SJCRH30 (cell line): ENCODE results near the gene SPECC1. TPM values are rescaled to one million over a fixed set of nuclear protein-coding genes. Genes with fewer than 3 reads are reported as not detected.
"Not testable (repeated sequence)": the region's sequence is repeated elsewhere in the genome, so short reads cannot be mapped to it uniquely, and the experiment has no call there.

Experiments used
- DNase-seq, 2 experiments: peaks; one replicate each; pipeline ENCODE4 v3.0.0-alpha.2; 2015 to 2020
- H3K27ac ChIP-seq: fragments of 250-450 bp; sonication (Bioruptor Pico); 2 replicates; pipeline ENCODE4 v1.5.1; 2020; ENCODE audit warnings: mild to moderate bottlenecking, moderate library complexity
- H3K27me3 ChIP-seq: fragments of 250-450 bp; sonication (Bioruptor Pico); 2 replicates; pipeline ENCODE4 v1.5.1; 2020; ENCODE audit warnings: mild to moderate bottlenecking, moderate library complexity
- H3K36me3 ChIP-seq: fragments of 250-450 bp; sonication (Bioruptor Pico); 2 replicates; pipeline ENCODE4 v1.5.1; 2020; ENCODE audit warnings: mild to moderate bottlenecking, moderate library complexity
- H3K4me1 ChIP-seq: fragments of 250-450 bp; sonication (Bioruptor Pico); 2 replicates; pipeline ENCODE4 v1.5.1; 2020; ENCODE audit warnings: mild to moderate bottlenecking, moderate library complexity
- H3K4me3 ChIP-seq: fragments of 250-450 bp; sonication (Bioruptor Pico); 2 replicates; pipeline ENCODE4 v1.5.1; 2020; ENCODE audit warnings: mild to moderate bottlenecking, moderate library complexity
- H3K9me3 ChIP-seq: fragments of 250-450 bp; sonication (Bioruptor Pico); replicated peaks from 2 replicates; pipeline ENCODE4 v1.5.1; 2020; ENCODE audit warnings: mild to moderate bottlenecking, moderate library complexity
- total RNA-seq: library from RNA; depleted of rRNA; stranded (reverse); fragments of >200 nt; shearing (Covaris generic); gene quantifications from 2 replicates; pipeline ENCODE4 v1.2.3, GENCODE V29; 2014

Gene SPECC1
- total RNA-seq, 1 experiment from 2014 or later, result 167 TPM

GRCh38 chr17:20196286-20196685 is 187.1 kb downstream of the SPECC1 start:
- peaks cover 23% of the 10 kb centered on the region for H3K9me3 ChIP-seq
- not testable (repeated sequence) for H3K4me1 ChIP-seq, H3K36me3 ChIP-seq, H3K27me3 ChIP-seq, H3K4me3 ChIP-seq, DNase-seq, H3K27ac ChIP-seq

DNA sequence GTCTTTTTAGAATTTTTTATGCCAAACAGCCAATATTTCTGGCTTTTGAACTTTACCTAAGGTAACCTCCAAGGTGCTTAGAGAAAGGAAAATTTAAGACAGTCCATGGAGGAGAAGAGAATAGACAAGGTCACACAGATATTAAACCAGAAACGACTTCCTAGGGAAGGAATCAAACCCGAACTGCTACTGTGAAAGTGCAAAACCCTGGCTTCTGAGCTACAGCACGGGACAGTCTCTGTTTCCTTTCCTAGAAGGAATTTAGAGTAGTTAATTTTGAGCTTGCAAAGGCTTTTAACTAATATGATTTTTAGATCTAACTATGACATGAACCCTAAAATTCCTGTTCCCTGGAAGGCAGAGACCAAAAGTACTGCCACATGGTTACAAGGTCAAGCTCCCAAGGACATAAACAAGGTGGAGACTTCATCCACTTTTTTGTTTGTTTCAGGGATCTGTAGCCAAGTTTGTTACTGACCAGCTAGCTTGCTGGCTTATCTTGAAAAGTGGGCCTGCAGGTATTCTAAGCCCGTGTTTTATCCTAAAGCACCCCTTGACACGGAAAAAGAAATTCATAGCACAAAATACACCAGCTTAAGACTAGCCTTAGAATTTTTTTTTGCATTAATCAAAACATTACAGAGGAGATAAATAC is 188.2 kb downstream of the SPECC1 start:
- Histone ChIP-seq H3K4me1 (no peaks in the 10 kb centered on the region), H3K4me3 (no peak overlapping the region), H3K36me3 (no peaks in the 10 kb centered on the region), H3K9me3 (peaks cover 23% of the 10 kb centered on the region), H3K27me3 (no peaks in the 10 kb centered on the region), H3K27ac (no peak overlapping the region)
- no peak for DNase-seq

DNA sequence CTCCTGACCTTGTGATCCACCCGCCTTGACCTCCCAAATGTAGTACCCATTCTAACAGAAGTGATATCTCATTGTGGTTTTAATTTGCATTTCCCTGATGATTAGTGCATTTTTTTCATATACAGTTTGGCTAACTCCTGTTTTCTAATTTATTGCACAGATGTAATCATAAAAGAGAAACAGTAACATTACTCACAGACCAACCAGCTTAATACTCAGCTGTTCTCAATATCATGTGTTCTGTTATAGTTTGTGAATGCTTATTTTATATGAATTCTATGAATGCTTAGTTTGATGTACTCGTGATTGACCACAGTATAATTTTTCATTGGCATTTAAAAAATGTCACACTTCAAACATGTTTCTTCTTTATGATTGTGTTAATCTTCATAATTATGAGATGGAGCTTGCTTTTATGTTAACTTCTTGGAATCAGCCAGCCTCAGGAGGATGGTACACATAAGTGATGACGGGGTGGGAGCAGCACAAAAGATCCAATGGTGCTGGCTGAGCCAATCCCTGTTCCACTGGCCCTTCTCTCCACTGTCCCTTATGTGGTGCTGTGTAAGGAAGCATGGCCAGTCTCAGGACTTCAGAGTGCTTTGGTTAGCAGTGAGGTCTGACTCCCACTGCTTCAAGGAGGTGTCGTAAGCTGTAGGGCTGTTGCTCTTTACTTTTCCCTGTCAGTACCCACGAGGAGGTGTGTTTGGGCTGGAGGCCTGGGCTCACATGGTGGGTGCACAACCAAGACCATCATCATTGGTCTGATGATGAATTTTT is 191.0 kb downstream of the SPECC1 start:
- Histone ChIP-seq H3K27ac (no peak overlapping the region), H3K27me3 (no peaks in the 10 kb centered on the region), H3K4me1 (no peaks in the 10 kb centered on the region), H3K36me3 (no peaks in the 10 kb centered on the region), H3K9me3 (peaks cover 26% of the 10 kb centered on the region), H3K4me3 (no peak overlapping the region)
- no peak for DNase-seq

GRCh38 chr17:20200865-20201458 is 191.8 kb downstream of the SPECC1 start:
- Histone ChIP-seq H3K4me1 (no peaks in the 10 kb centered on the region), H3K27ac (no peak overlapping the region), H3K9me3 (peaks cover 22% of the 10 kb centered on the region), H3K27me3 (no peaks in the 10 kb centered on the region), H3K4me3 (no peak overlapping the region), H3K36me3 (no peaks in the 10 kb centered on the region)
- no peak for DNase-seq

DNA sequence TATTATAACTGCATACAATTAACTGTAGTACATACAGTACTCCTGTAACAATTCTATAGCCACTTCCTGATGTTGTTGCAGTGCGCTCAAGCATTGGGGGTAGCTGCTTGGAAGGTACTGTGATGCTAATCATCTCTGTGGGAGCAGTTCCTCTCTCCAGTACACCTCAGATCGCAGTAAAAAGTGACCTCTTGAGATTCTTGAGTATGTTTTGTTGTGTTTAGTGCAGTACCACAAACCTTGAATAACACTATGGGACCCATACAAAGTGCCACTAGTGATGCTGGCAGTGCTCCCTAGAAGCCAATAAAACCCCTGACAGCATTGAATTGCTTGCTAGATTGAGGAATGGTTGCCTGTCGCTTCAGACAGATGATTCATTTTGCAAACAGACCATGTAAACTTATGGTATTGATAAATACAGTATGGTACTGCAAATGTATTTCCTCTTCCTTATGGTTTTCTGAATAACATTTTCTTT is 193.0 kb downstream of the SPECC1 start:
- DNase-seq, result no peak
- Histone ChIP-seq H3K9me3 (peaks cover 12% of the 10 kb centered on the region), H3K27ac (no peak overlapping the region), H3K4me3 (no peak overlapping the region), H3K36me3 (no peaks in the 10 kb centered on the region; the same call in 1 of the 2 replicates), H3K27me3 (no peaks in the 10 kb centered on the region), H3K4me1 (no peaks in the 10 kb centered on the region; the same call in 1 of the 2 replicates)

DNA sequence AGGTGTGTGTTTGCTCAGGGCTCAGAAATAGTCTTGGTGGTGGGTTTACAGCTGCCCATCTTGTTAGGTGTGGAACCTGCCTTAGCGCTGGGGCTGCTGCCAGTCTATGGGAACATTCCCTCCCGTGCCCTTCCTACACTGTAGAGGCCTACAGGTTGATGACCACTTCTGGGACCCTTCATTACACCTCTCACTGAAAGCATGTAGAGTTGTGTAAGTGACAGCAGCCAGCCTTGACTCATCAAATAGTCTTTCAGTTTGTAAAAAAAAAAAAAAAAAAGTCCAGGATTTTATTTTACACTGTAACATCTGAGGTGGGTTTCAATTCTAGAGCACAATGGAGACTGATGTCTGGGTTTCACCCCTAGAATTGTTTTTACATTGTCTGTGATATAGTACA is 193.9 kb downstream of the SPECC1 start:
- Histone ChIP-seq H3K9me3 (peaks cover 7% of the 10 kb centered on the region), H3K4me3 (no peak overlapping the region), H3K36me3 (no peaks in the 10 kb centered on the region; the same call in 1 of the 2 replicates), H3K27ac (no peak overlapping the region), H3K4me1 (no peaks in the 10 kb centered on the region; the same call in 1 of the 2 replicates), H3K27me3 (no peaks in the 10 kb centered on the region)
- no peak for DNase-seq

DNA sequence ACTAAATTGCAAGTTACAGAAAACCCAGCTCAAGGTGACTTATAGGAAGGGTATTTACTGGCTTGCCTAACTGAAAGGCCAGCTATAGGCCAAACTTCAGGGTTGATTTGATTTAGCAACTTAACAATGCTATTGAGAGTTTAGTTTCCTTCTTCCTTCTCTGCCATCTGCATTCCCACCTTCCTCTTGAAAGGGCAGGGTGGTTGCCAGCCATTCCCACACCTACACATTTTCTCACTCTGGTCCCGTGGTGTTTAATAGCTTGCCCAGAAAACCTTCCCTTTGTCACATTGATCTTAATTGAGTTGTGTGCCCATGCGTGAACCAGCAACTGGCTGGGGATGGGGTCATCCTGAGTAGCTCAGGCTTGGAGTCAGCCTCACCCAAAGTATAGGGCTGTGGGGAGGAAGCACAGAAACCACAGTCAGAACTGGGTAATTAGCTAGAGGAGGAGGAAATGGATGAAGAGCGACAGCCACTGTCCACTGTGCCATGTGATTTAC is 194.7 kb downstream of the SPECC1 start:
- 0 out of 2 replicates have a peak, but pooled peaks cover 3% of the 10 kb centered on the region for H3K9me3 ChIP-seq
- no peaks in the 10 kb centered on the region; the same call in 1 of the 2 replicates for H3K4me1 ChIP-seq
- no peaks in the 10 kb centered on the region; the same call in 1 of the 2 replicates for H3K36me3 ChIP-seq
- no peaks in the 10 kb centered on the region for H3K27me3 ChIP-seq
- no peak overlapping the region for H3K4me3 ChIP-seq
- no peak for DNase-seq
- no peak overlapping the region for H3K27ac ChIP-seq

DNA sequence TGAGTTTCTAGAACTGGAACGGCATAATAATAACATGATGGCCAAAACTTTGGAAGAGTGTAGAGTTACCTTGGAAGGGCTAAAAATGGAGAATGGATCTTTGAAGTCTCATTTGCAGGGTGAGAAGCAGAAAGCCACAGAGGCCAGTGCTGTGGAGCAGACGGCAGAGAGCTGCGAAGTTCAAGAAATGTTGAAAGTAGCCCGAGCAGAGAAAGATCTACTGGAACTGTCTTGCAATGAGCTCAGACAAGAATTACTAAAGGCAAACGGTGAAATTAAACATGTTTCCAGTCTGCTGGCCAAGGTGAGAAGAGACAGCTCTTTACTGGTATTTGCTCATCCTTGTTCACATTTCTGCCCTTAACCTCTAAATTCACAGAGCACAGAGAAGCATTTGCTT is 196.4 kb downstream of the SPECC1 start:
- Histone ChIP-seq H3K4me1 (no peaks in the 10 kb centered on the region; the same call in 1 of the 2 replicates), H3K27ac (no peak overlapping the region), H3K4me3 (no peak overlapping the region), H3K27me3 (no peaks in the 10 kb centered on the region), H3K36me3 (peaks cover 3% of the 10 kb centered on the region; the same call in 1 of the 2 replicates), H3K9me3 (0 out of 2 replicates have a peak, but pooled peaks cover 3% of the 10 kb centered on the region)
- no peak for DNase-seq

GRCh38 chr17:20206068-20206467 is 196.9 kb downstream of the SPECC1 start:
- peaks cover 3% of the 10 kb centered on the region; the same call in 1 of the 2 replicates for H3K36me3 ChIP-seq
- H3K4me3 ChIP-seq, result no peak overlapping the region
- H3K4me1 ChIP-seq, result no peaks in the 10 kb centered on the region; the same call in 1 of the 2 replicates
- no peak overlapping the region for H3K27ac ChIP-seq
- 0 out of 2 replicates have a peak, but pooled peaks cover 3% of the 10 kb centered on the region for H3K9me3 ChIP-seq
- DNase-seq, result no peak
- H3K27me3 ChIP-seq, result no peaks in the 10 kb centered on the region

GRCh38 chr17:20206591-20206990 is 197.4 kb downstream of the SPECC1 start:
- Histone ChIP-seq H3K4me3 (no peak overlapping the region), H3K9me3 (0 out of 2 replicates have a peak, but pooled peaks cover 3% of the 10 kb centered on the region), H3K36me3 (peaks cover 3% of the 10 kb centered on the region; the same call in 1 of the 2 replicates), H3K4me1 (no peaks in the 10 kb centered on the region; the same call in 1 of the 2 replicates), H3K27ac (no peak overlapping the region), H3K27me3 (no peaks in the 10 kb centered on the region)
- DNase-seq, result no peak

- 0 out of 2 replicates have a peak, but pooled peaks cover 3% of the 10 kb centered on the region for H3K9me3 ChIP-seq
- no peak overlapping the region for H3K4me3 ChIP-seq
- H3K4me1 ChIP-seq, result no peaks in the 10 kb centered on the region; the same call in 1 of the 2 replicates
- no peak for DNase-seq
- H3K36me3 ChIP-seq, result peaks cover 3% of the 10 kb centered on the region; the same call in 1 of the 2 replicates
- no peak overlapping the region for H3K27ac ChIP-seq
- H3K27me3 ChIP-seq, result no peaks in the 10 kb centered on the region
Observed at GRCh38 chr17:20207262-20207985, 198.3 kb downstream of the SPECC1 start.

GRCh38 chr17:20208717-20209116 is 199.6 kb downstream of the SPECC1 start:
- no peaks in the 10 kb centered on the region; the same call in 1 of the 2 replicates for H3K4me1 ChIP-seq

DNA sequence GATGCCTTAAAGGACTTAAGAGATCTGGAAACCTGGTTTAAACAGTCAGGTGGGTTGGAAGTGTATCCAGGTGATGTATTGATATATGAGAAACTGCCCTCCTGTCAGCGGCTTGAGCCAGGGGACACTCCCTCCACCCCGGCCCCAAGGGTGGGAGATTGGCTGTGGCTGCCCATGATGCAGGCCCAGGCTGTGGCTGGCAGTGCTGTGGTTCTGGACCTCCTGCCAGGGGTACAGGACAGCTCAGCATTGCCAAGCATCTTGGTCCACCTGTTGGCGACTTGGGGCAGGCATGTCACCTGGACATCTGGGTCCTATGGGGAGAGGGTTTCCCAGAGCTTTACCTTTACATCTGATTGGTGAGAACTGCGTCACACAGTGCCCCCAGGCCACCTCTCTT is 201.0 kb downstream of the SPECC1 start:
- no peak for DNase-seq
- no peaks in the 10 kb centered on the region for H3K27me3 ChIP-seq
- no peaks in the 10 kb centered on the region; the same call in 1 of the 2 replicates for H3K4me1 ChIP-seq
- peaks cover 3% of the 10 kb centered on the region; the same call in 1 of the 2 replicates for H3K36me3 ChIP-seq
- H3K4me3 ChIP-seq, result no peak overlapping the region
- H3K27ac ChIP-seq, result no peak overlapping the region
- no peaks in the 10 kb centered on the region for H3K9me3 ChIP-seq

More at GRCh38 chr17:20208717-20209116, 199.6 kb downstream of the SPECC1 start:
- no peaks in the 10 kb centered on the region for H3K9me3 ChIP-seq
- peaks cover 3% of the 10 kb centered on the region; the same call in 1 of the 2 replicates for H3K36me3 ChIP-seq
- no peak overlapping the region for H3K4me3 ChIP-seq
- no peak overlapping the region for H3K27ac ChIP-seq
- DNase-seq, result no peak
- H3K27me3 ChIP-seq, result no peaks in the 10 kb centered on the region

DNA sequence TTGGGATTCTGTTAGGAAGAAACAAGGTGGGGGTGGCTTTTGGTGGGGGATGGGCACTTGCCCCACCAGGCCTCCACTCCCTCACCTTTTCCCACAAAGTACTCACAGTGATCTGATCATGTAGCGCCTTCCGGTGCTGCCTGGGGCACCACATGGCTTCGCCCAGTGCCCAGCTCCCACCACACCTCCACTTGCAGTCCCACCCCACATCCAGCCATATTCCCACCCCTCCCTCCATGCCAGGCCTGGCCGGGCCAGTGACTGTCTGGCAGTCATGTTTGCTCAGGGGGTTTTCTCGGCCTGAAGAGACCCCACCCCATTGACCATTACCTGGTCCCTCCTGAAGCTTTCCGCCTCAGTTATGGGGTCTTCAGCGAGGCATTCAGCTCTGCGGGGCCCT is 201.5 kb downstream of the SPECC1 start:
- H3K27ac ChIP-seq, result no peak overlapping the region
- H3K9me3 ChIP-seq, result no peaks in the 10 kb centered on the region
- H3K27me3 ChIP-seq, result no peaks in the 10 kb centered on the region
- no peak for DNase-seq
- H3K4me3 ChIP-seq, result no peak overlapping the region
- no peaks in the 10 kb centered on the region; the same call in 1 of the 2 replicates for H3K4me1 ChIP-seq
- H3K36me3 ChIP-seq, result peaks cover 3% of the 10 kb centered on the region; the same call in 1 of the 2 replicates
